ENCODE measurements around the gene CCDC124.

Gene CCDC124

DNA sequence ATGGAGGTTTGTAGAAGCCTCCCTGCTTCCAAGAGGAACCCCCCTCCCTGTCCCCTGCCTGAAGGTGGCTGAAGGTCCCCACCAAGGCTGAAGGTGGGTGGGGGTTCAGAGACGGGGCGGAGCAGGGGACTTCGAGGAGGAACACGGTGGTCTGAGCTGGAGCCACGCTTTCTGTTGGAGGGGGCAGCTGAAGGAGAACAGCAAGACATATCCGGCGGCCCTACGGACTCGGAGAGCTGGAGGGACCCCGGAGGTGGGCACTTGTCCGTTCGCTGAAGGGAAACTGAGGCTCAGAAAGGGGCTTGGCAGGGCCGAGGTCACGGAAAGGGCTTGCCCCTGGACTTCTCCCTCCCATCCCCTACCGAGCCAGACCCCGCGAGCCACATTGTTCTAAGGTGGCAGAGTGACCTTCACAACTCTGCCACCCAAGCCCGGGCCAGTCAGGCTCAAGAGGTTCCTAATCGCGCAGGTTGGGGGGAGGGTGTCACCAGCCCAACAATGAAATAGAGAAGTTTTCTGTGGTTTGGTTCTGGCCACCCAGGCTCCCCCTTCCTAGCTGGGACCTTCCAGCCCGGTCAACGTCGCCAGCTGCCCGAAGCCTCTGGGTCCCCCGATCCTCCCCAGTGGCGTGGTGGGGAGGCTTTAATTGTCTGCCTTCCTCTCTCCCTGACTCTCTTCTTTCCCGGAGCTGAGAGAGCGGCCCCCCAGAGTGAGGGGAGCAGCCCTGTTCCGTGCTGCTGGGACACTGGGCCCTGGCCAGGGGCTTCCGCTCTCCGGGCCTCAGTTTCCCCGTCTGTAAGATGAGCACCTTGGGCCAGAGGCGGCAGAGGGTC lies 18.6 kb downstream of the CCDC124 start:
- Histone ChIP-seq H3K27ac (no peak overlapping the region), H3K4me3 (no peak overlapping the region)

- Histone ChIP-seq H3K4me3 (no peak overlapping the region), H3K27ac (no peak overlapping the region)
Observed at GRCh38 chr19:17951990-17952976, 19.5 kb downstream of the CCDC124 start.

DNA sequence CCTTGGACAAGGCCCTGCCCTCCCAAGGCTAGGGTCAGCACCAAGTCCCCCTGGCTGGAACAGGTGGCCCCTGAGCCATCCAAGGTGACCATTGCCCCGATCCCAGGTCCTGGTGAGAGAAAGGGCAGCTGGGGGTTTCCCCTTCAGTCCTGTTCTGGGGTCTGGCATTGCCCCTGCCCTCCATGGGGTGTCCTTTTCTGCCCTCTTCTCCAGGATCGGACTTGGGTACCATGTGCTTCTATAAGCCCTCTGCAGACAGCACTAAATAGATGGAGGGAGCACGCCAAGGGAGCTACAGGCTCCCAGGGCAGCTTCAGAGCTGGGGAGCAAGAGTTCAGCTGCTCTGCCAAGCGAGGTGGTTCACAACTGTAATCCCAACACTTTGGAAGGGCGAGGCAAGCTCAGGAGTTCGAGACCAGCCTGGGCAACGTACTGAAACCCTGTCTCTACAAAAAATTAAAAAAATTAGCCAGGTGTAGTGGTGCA lies 20.5 kb downstream of the CCDC124 start:
- H3K27ac ChIP-seq, result no peak overlapping the region
- no peak overlapping the region for H3K4me3 ChIP-seq

DNA sequence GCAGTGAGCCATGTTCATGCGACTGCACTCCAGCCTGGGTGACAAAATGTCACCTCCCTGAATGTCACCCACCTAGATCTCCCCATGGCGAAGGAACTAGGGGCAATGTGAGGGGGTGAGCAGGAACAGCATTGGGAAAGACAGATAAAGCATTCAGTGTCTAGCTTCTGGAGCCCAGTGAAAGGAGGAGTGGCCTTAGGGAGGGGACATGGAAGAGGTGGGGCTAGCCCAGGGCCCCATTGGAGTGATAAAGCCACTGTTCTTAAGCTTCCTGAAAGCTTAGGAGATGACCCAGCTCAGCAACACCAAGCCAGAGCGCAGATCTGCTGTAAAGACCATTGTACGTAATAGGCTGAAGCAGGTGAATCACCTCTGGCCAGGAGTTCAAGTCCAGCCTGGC lies 21.1 kb downstream of the CCDC124 start:
- Histone ChIP-seq H3K27ac (no peak overlapping the region), H3K4me3 (no peak overlapping the region)

DNA sequence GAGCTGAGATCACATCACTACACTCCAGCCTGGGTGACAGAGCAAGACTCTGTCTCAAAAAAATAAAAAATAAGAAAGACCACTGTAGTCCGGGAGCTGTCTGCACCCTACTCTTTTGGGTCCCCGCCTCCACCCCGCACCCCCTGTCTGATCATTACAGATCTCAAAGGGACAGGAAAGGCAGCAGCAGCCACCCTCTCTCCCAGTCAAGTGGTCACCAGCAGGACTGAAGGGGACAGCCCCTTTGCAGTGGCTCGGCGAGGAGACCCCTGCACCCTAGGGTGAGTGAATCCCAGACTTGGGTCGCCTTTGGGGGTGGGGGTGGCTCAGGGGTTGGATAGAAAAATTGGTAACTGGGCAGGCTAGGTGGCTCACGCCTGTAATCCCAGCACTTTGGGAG lies 21.6 kb downstream of the CCDC124 start:
- no peak overlapping the region for H3K27ac ChIP-seq
- no peak overlapping the region for H3K4me3 ChIP-seq

DNA sequence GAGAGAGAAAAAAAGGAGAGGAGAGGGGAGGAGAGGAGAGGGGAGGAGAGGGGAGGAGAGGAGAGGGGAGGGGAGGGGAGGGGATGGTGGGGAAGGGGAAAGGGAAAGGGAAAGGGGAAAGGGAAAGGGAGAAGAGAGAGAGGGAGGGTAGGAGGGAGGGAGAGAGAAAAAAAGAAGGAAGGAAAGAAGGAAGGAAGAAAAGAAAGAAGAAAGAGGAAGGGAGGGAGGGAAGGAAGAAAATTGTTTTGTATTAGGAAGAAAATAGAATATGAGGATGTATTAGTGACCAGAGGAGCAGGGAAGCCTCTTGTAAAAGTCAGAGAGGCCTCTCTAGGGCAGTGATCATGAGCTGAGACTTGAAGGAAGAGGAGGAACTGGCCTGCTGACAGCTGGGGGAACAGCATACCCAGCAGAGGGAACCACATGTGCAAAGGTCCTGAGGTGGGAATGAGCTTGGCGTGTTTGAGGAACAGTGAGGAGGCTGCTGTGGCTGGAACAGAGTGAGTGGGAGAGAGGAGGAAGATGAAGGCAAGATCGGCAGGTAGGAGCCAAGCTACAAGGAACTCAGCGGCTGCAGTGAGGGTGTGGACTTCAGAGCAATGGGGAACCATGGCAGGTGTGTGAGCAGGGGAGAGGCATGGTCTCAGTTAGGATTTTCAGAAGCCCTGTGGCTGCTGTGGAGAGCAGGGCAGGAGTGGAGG lies 24.5 kb downstream of the CCDC124 start:
- Histone ChIP-seq H3K27ac (no peak overlapping the region), H3K4me3 (no peak overlapping the region)

- H3K4me3 ChIP-seq, result no peak overlapping the region
- no peak overlapping the region for H3K27ac ChIP-seq
Observed at GRCh38 chr19:17957885-17958284, 25.1 kb downstream of the CCDC124 start.

DNA sequence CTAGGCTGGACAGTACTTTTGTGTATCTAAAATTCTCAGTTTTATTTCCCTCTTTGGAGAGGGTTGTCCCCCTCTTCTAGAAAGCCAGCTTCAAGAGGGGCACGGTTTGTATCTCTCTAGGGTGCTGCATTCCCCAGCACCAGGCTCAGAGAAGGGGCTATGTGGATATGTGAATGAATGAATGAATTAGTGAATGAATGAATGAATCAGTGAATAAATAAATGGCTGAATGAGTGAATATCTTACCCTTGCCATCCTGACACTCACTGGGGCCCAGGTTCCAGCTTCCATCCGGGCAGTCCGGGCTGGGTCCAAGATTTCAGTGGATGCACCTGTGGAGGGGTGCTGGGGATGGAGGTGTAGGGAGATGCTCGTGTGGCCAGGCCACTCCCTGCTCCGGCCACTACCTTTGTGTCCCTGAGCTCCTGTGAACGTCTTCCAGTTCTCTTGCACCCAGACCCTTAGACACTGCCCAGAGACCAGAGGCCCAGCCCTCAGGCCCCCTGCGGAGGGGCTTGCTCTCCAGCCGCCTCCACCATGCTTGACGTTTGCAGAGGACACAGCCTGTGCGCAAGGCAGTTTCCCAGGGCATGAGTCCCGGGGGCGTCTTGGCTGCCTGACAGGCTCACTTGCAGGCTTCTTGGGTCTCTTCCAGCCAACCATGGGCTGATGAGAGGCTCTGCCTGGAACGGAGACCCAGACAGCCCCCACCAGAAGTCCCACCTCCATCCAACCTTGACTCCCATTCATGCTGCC lies 31.3 kb downstream of the CCDC124 start:
- Histone ChIP-seq H3K4me3 (no peak overlapping the region), H3K27ac (no peak overlapping the region)

DNA sequence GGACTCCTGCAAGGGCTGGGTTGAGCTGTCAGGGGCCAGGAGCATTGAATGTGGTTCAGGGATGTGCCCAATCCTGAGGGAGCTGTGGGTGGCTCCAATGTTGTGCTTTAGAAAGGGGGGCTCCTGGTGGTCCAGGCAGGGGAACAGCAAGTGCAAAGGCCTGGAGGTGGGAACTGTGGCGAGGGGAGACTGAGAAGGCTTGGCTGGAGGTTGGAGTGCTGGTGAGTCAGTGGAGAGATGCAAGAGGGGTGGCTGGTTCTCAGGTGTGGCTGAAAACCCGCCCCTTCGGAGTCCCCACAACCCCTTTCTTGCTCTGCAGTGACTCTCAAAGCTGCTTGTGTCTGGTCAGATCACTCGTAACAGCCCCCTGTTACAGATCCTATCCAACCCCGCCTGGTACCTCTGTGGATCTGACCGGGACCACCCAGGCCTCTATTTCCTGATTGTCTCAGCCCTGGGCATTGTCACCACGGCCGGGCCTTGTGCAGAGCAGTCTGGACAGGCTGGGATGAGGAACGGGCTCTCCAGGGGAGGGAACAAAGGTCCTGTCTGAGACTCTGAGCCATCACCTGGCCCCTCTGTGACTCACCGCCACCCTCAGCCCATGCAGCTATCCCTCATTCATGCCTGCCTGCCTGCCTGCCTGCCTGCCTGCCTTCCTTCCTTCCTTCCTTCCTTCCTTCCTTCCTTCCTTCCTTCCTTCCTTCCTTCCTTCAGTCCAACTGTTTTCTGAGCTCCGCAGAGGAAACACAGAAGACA lies 32.7 kb downstream of the CCDC124 start:
- Histone ChIP-seq H3K27ac (no peak overlapping the region), H3K4me3 (no peak overlapping the region)

DNA sequence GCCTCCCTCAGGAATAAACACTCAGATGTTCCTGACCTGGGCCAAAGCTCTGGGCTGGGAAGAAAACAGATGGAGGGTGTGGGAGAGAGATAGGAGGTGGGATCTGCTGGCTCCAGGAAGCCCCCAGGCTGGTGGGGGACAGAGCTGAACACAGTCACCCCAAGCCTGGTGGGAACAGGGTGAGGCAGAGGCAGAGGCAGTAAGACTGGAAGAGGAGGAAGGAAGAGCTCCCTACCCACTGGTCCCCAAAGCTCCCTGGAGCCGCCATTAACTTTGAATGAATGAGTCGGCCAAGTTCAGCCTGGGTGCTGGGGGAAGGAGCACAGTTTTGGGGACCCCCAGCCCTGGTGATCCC lies 33.3 kb downstream of the CCDC124 start:
- H3K4me3 ChIP-seq, result no peak overlapping the region
- no peak overlapping the region for H3K27ac ChIP-seq

GRCh38 chr19:17966550-17967256 lies 33.9 kb downstream of the CCDC124 start, which contains the start of gene KCNN1:
Gene KCNN1, plus strand, starts transcription at chr19:17967107. Its CDS starts 6,782 bp downstream, at chr19:17973889.
- peak within 1 kb of the TSS in 1 of 7 experiments; percentile 17 for H3K4me3 ChIP-seq

DNA sequence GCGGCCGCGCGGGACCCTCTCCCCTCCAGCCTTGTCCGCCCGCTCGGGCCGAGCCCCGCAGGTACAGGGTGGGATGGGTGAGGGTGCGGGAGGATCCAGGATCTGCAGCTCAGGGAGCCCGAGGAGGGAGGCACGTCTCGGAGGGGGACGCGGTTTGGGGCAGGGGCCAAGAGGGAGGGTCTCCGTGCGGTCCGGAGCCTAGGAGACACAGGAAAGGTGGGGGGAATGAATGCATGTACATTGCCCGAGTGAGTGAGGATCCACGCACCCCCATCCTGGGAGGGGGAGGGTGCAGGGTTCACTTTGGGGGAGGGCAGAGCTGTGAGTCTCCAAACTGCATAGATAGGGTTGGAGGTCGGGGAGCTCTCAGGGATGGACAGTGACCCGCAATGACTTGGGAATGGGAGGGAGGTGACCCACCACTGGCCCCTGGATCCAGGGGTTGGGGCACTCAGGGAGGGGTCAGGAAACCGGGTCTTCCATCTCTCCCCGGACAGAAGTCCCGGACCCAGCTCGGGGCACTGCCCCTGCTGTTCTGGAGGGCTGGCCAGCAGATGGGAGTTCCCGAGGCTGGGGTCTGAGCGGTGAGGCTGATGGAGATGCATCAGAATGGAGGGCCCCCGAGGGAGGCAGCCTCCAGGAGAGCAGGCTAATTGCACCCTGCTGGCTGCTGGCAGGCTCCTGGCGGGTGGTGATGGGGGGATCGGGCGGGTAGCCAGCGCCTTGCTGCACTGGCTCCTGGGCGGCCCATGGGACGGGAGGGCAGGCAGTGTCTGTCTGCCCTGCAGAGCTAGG lies 34.6 kb downstream of the CCDC124 start:
- Histone ChIP-seq H3K27ac (no peak overlapping the region), H3K4me3 (peak overlapping the region in 1 of 7 experiments; percentile 17)

More at GRCh38 chr19:17966550-17967256, 33.9 kb downstream of the CCDC124 start, which contains the start of gene KCNN1:
- H3K27ac ChIP-seq, result no peak within 1 kb of the TSS

- Histone ChIP-seq H3K4me3 (no peak overlapping the region), H3K27ac (no peak overlapping the region)
Observed at GRCh38 chr19:17968362-17968761, 35.5 kb downstream of the CCDC124 start.

DNA sequence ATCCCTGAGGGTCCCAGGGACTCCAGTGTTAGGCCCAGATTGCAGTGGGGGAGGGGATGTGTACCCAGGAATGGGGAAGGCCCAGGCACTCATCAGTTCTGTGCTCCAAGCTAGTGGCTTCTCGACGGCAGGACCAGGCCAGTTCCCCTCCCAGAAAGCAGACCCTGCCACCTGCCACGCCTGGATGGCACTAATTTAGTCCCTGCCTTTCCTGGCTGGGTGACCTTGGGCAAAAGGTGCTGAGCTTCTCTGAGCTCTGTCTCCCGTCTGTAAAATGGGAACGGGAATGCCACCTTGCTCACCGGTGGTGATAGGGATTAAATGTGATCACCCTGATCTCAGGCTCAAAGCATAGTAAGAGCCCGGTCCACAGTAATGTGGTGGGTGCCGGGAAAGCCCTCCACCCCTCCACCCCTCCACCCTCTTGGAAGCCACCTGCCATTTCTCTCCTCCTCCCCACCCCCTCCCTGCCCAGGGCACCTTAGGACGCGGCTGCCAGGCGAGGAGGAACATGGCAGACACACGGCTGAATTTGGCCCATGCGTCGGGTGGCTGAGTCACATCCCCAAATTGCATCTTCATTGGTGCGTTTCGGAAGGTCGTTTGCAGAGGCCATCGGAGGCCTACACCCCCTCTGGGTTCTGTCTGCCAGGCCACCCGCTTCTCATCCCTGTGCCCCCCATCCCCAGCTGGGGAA lies 36.4 kb downstream of the CCDC124 start:
- no peak overlapping the region for H3K4me3 ChIP-seq
- H3K27ac ChIP-seq, result no peak overlapping the region

- Histone ChIP-seq H3K27ac (no peak overlapping the region), H3K4me3 (no peak overlapping the region)
Observed at GRCh38 chr19:17972230-17972629, 39.4 kb downstream of the CCDC124 start.

DNA sequence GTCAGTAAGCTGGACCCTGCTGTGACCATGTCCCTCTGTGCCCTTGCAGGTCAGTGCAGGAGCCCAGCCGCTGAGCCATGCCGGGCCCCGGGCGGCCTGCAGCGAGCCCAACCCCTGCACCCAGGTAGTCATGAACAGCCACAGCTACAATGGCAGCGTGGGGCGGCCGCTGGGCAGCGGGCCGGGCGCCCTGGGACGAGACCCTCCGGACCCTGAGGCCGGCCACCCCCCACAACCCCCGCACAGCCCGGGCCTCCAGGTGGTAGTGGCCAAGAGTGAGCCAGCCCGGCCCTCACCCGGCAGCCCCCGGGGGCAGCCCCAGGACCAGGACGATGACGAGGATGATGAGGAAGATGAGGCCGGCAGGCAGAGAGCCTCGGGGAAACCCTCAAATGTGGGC lies 40.9 kb downstream of the CCDC124 start:
- H3K4me3 ChIP-seq, result no peak overlapping the region
- H3K27ac ChIP-seq, result no peak overlapping the region

Data from skin epidermis (tissue), 12 donors.